Measurements from ENCODE around the gene ZNF718.
"Not testable (repeated sequence)": the region's sequence is repeated elsewhere in the genome, so short reads cannot be mapped to it uniquely, and the experiment has no call there.

DNA sequence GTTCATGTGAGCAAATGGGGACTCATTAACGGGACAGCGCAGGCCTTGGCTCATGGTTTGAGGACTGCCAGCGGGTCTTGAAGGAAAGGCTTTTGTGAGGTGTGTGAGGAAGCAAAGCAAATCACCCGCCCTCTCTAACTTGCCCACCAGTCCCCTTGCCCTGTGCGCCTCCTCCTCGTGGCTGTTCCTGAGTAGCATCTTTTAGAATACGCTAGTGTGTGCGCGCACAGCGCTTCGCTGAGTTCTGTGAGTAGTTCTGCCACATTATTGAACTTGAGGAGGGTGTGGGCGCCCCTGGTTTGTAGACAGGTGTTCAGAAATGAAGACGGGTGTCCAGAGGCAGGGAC, 88.9 kb downstream of the ZNF718 start:
- TF ChIP-seq, protein P1, sequence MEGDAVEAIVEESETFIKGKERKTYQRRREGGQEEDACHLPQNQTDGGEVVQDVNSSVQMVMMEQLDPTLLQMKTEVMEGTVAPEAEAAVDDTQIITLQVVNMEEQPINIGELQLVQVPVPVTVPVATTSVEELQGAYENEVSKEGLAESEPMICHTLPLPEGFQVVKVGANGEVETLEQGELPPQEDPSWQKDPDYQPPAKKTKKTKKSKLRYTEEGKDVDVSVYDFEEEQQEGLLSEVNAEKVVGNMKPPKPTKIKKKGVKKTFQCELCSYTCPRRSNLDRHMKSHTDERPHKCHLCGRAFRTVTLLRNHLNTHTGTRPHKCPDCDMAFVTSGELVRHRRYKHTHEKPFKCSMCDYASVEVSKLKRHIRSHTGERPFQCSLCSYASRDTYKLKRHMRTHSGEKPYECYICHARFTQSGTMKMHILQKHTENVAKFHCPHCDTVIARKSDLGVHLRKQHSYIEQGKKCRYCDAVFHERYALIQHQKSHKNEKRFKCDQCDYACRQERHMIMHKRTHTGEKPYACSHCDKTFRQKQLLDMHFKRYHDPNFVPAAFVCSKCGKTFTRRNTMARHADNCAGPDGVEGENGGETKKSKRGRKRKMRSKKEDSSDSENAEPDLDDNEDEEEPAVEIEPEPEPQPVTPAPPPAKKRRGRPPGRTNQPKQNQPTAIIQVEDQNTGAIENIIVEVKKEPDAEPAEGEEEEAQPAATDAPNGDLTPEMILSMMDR (IDR thresholded peaks at IDR 0.05; ENCODE audit: low read depth, low read length): not testable (repeated sequence)
- not testable (repeated sequence) for TF ChIP-seq EZH2phosphoT487 (IDR thresholded peaks at IDR 0.05; ENCODE audit: low read depth)
